Measurements from ENCODE around the gene FOXO1.

DNA sequence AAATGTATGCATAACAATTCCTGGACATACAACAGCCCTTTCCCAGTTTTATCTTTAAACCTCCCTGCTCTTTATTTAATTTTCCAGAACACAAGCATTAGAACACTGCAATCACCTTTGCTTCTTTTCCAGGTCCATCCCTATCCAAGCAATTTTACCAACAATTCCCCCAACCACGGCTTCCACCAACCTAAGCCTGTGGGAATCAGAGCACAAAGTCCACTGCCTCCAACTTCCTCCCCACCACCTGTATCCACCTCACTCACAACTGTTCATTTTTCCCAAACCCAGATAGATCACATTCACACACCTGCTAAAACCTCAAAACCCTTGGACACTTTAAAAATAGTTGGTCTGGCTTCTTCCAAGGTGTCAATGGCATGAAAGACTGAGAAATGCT lies 39.5 kb downstream of the FOXO1 start:
- TF ChIP-seq ZNF274 (IDR thresholded peaks at IDR 0.05; ENCODE audit: low read depth, low read length): no peak
- TF ChIP-seq SUZ12 (IDR thresholded peaks at IDR 0.05; ENCODE audit: extremely low read depth, insufficient read depth, insufficient read length): no peak
- TF ChIP-seq YY1 (IDR thresholded peaks at IDR 0.05; ENCODE audit: insufficient read depth, insufficient read length): no peak
